A549 treated with GW870086 at 1 μM for 4 hours (cell line): ENCODE measurements around the gene NRG2. TPM values are rescaled to one million over a fixed set of nuclear protein-coding genes. Genes with fewer than 3 reads are reported as not detected.

ENCODE experiments used
- total RNA-seq: library from RNA; stranded (reverse); fragments of 200-300 nt; extraction: Qiagen RNA extraction; gene quantifications from 5 replicates; pipeline ENCODE4 v1.2.3, GENCODE V29; 2022; ENCODE audit warnings: low read depth

The NRG2 gene
- total RNA-seq: 1.4 to 2.2 TPM (median 1.6 TPM) in 5 replicates

DNA sequence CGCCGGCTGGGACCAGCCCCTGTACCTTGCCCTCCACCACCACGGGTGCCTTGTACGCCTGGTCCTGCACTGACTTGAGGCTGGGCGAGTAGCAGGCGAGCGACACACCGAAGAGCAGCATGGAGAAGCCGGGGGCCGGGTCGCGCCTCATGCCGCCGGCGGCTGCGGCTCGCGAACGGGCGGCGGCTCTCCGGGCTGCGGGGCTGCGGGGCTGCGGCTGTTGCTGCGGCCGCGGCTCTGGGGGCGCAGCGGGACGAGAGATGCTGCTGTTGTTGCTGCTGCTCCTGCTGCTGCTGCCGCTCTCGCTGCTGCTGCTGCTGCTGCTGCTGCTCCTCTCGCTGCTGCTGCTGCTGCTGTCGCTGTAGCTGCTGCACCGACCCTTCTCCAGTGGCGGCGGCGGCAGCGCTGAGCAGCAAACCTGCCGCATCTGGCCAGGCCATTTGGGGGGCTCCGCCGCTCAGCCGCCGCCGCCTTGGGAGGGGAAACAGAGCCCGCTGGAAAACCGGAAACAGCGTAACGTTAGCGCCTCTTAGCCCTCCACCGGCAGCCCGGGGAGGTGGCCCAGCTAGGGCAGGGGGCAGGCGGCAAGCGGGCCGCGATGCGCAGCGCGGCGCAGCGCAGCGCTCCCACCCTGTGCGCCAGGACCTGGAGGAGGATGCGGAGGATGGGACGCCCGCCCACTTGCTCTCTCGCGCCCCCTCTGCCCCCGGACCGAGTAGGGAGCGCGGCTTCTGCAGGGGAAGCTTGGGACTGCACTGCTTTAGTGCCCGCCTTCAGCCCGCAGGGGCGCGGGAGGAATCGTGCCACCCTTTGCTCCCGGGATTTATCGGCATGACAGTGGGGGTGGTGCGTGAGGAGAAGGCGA lies at the start of gene NRG2:
Gene NRG2 (minus strand): TSS at position 657 of the 865 bp plus-strand sequence.

Other genes with a start within 250 kb of the NRG2 start
- 0.06 TPM in 1 of 5 replicates, not detected in the others for gene PSD2, start 247.5 kb downstream of the NRG2 start, total RNA-seq
- 3.8 to 6.5 TPM (median 5.7 TPM) in 5 replicates for gene PURA, start 70.8 kb upstream of the NRG2 start, total RNA-seq
- 0.75 to 1.0 TPM (median 0.83 TPM) in 5 replicates for gene IGIP, start 82.6 kb upstream of the NRG2 start, total RNA-seq
- 157 to 230 TPM (median 166 TPM) in 5 replicates for gene CYSTM1, start 131.9 kb upstream of the NRG2 start, total RNA-seq